K562 (cell line): Measurements from ENCODE around the gene ZBTB14. TPM values are rescaled to one million over a fixed set of nuclear protein-coding genes. Genes with fewer than 3 reads are reported as not detected.

Source experiments
- CEBPB ChIP-seq: fragments of 450-650 bp; IDR thresholded peaks from 2 replicates; pipeline ENCODE4 v1.6.1; 2016; ENCODE audit warnings: missing genetic modification characterization, missing compliant biosample characterization
- CEBPG ChIP-seq, 3 experiments: fragments of 200-800 bp in 1 of 3; sonication (Bioruptor generic) in 1 of 3; sonication (generic) in 1 of 3; formaldehyde crosslinking in 1 of 3; IDR thresholded peaks in 2 of 3; conservative IDR thresholded peaks in 1 of 3; 2 replicates each; pipeline versions ENCODE4 v1.6.1 to v1.8.0; 2016 to 2022; ENCODE audit warnings: missing compliant biosample characterization in 2 of 3, missing genetic modification characterization in 2 of 3, mild to moderate bottlenecking in 1 of 3, missing genetic modification reagents in 1 of 3
- KDM4B ChIP-seq, 2 experiments: fragments of 450-650 bp in 1 of 2; sonication (generic) in 1 of 2; IDR thresholded peaks; 2 replicates each; pipeline ENCODE4 v1.6.1; 2016 to 2017; ENCODE audit warnings: borderline replicate concordance in 2 of 2, antibody characterized with exemption in 1 of 2, low read depth in 1 of 2, mild to moderate bottlenecking in 1 of 2
- PHB ChIP-seq: fragments of 250-450 bp; sonication (Bioruptor Pico); IDR thresholded peaks from 2 replicates; pipeline ENCODE4 v1.5.0; 2021
- RAD51 ChIP-seq: fragments of 450-650 bp; IDR thresholded peaks from 2 replicates; pipeline ENCODE4 v1.7.1; 2016; ENCODE audit warnings: low read depth, mild to moderate bottlenecking, borderline replicate concordance
- SRSF9 ChIP-seq: fragments of 200-400 bp; formaldehyde crosslinking; IDR thresholded peaks from 2 replicates; pipeline ENCODE4 v1.6.1; 2017; ENCODE audit warnings: low read depth, low read length, borderline replicate concordance
- TBL1XR1 ChIP-seq, 2 experiments: IDR thresholded peaks; 2 replicates each; pipeline ENCODE4 v1.6.1; 2012; ENCODE audit warnings: improper control_type of control experiment in 2 of 2, low read length in 2 of 2, mild to moderate bottlenecking in 1 of 2
- TCF7 ChIP-seq: sonication (generic); IDR thresholded peaks from 2 replicates; pipeline ENCODE4 v1.6.1; 2016; ENCODE audit warnings: antibody characterized with exemption, borderline replicate concordance
- TFE3 ChIP-seq: fragments of 450-650 bp; formaldehyde crosslinking; IDR thresholded peaks from 2 replicates; pipeline ENCODE4 v1.4.0; 2020; ENCODE audit warnings: mild to moderate bottlenecking, mixed read lengths
- ZFP30 ChIP-seq: fragments of 250-450 bp; sonication (Bioruptor Pico); IDR thresholded peaks from 2 replicates; pipeline ENCODE4 v1.8.0; 2022; ENCODE audit warnings: moderate library complexity, mild to moderate bottlenecking, inconsistent platforms, borderline replicate concordance
- polyA plus RNA-seq, 8 experiments: library from polyadenylated mRNA; depleted of rRNA in 4 of 8; stranded (reverse) in 5 of 8; unstranded in 3 of 8; fragments of >200 nt; fragmentation: Nextera tagmentation in 2 of 8; fragmentation: Illumina TruSeq in 1 of 8; extraction: Ambion mirVana in 2 of 8; extraction: Trizol in 1 of 8; gene quantifications; 2 replicates each; pipeline versions ENCODE4 v1.2.1 to v1.2.3, GENCODE V29; 2011 to 2014; ENCODE audit warnings: inconsistent platforms in 1 of 8, missing spikeins in 1 of 8
- total RNA-seq, 7 experiments: library from RNA; depleted of rRNA in 6 of 7; stranded (reverse); fragments of >200 nt in 6 of 7; fragmentation: Illumina TruSeq in 2 of 7; extraction: Trizol in 2 of 7; gene quantifications; 2 replicates each; pipeline versions ENCODE4 v1.2.1 to v1.2.3, GENCODE V29; 2011 to 2021; ENCODE audit warnings: low replicate concordance in 1 of 7
- TF ChIP-seq, protein P1 (sequence below): sonication (generic); formaldehyde crosslinking; IDR thresholded peaks from 2 replicates; pipeline ENCODE4 v1.8.0; 2022; ENCODE audit warnings: mild to moderate bottlenecking, missing genetic modification reagents

ZBTB14 gene
- total and polyA plus RNA-seq, 9 of the 15 experiments (the other 6 are each of a cell fraction or from before 2014, with no cell fraction given), result 2.8 to 12.6 (median 9.0) TPM

DNA sequence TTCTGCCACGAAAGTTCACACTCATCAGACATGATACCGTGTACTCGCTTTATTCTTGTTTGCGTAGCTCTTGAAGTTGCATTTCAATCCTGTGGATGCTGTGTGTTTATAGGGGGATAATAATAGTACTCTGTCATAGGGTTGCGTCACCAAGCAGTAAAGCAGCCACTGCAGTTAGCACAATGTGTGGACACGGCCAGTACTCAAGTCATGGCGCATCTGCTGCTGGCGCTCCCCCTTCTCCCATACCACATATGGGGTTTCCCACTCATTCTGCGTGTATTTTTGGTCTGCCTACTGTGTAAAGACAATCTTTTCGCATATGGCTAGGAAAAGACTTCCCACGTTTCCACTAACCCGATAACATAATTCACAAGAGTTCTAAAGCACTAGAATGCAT is 2.1 kb upstream of the ZBTB14 start (continued):
- TF ChIP-seq TBL1XR1 (IDR thresholded peaks at IDR 0.05; ENCODE audit: low read length in 2 of 2) (no peak), TFE3 (no peak), CEBPG (CRISPR knock-in tag; IDR thresholded peaks at IDR 0.05) (0 out of 2 replicates have a peak, but pooled peaks have one; percentile 34), CEBPG (tag; conservative IDR thresholded peaks at IDR 0.05 in 1 of 2, IDR thresholded peaks at IDR 0.05 in 1 of 2) (peak in 1 of 2 experiments; percentile 17; a peak in 1 of 4 replicates), ZFP30 (CRISPR knock-in tag) (no peak), SRSF9 (no peak), TCF7 (no peak), PHB (CRISPR knock-in tag) (no peak), RAD51 (no peak), CEBPB (tag) (peak; percentile 69), KDM4B (IDR thresholded peaks at IDR 0.05; ENCODE audit: borderline replicate concordance in 2 of 2, low read depth in 1 of 2) (no peak)
- TF ChIP-seq, protein P1, sequence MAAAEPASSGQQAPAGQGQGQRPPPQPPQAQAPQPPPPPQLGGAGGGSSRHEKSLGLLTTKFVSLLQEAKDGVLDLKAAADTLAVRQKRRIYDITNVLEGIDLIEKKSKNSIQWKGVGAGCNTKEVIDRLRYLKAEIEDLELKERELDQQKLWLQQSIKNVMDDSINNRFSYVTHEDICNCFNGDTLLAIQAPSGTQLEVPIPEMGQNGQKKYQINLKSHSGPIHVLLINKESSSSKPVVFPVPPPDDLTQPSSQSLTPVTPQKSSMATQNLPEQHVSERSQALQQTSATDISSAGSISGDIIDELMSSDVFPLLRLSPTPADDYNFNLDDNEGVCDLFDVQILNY, result no peak
